ENCODE results near the gene GEMIN7.

Gene GEMIN7

DNA sequence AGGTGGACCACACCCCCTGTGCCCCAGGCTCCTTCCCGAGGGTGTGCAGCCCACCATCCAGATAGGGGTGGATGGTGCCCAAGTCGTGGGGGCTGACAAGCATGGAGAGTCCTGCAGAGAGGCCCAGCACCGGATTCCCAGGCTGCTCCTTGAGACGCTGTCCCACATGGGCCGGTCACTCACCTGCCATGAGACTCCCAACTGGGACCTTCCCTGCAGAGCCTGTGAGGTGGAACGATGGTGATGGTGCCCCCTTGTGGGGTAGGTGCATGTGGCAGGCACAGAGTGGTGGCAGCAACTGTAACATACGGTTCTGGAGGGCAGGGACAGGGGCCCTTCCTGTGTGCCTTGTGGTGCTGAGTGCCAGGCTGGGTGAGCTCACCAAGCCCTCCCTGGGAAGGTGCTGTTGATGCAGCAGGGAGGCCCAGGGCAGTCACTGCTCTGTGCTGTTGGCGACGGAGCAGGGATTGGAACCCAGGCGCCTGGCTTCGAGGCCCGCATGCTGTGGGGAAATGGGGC, 47.0 kb downstream of the GEMIN7 start:
- Histone ChIP-seq H3K9me3 (ENCODE audit: control insufficient read depth, low read length) (no peaks in the 10 kb centered on the region), H3K27ac (ENCODE audit: insufficient read depth, low read depth, low read length, poor library complexity, severe bottlenecking) (no peak overlapping the region), H3K36me3 (ENCODE audit: control insufficient read depth, insufficient read depth, low read length) (no peaks in the 10 kb centered on the region), H3K27me3 (ENCODE audit: control insufficient read depth, insufficient read depth, low read length, poor library complexity, severe bottlenecking) (no peaks in the 10 kb centered on the region), H3K4me1 (ENCODE audit: control insufficient read depth, insufficient read depth, low read length) (peaks cover 7% of the 10 kb centered on the region), H3K4me3 (ENCODE audit: insufficient read depth, low read depth, low read length) (no peak overlapping the region)
- 64 to 65% methylated on average over 12 of the region's 12 CpGs for WGBS, 2 experiments

DNA sequence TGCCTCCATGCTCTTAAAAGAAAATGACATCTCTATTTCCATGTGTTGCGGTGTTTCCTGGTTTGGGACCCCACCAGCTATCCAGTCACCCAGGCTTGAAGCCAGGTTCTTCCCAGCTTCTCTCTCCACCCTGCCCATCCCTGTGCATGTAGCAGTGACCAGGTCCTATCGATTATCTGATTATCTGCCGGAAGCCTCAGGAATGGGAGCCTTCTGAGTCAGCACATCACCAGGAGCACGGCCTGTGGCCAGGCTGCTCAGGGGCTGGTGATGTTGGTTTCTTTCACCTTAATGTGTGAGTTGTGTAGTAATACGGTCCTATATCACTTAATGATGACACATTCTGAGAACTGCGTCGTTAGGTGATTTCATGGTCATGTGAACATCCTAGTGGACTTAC, 47.6 kb downstream of the GEMIN7 start:
- WGBS, 2 experiments = 88 to 89% methylated on average over 7 of the region's 7 CpGs
- Histone ChIP-seq H3K9me3 (ENCODE audit: control insufficient read depth, low read length) (no peaks in the 10 kb centered on the region), H3K27me3 (ENCODE audit: control insufficient read depth, insufficient read depth, low read length, poor library complexity, severe bottlenecking) (no peaks in the 10 kb centered on the region), H3K4me1 (ENCODE audit: control insufficient read depth, insufficient read depth, low read length) (peaks cover 8% of the 10 kb centered on the region), H3K4me3 (ENCODE audit: insufficient read depth, low read depth, low read length) (no peak overlapping the region), H3K36me3 (ENCODE audit: control insufficient read depth, insufficient read depth, low read length) (no peaks in the 10 kb centered on the region), H3K27ac (ENCODE audit: insufficient read depth, low read depth, low read length, poor library complexity, severe bottlenecking) (no peak overlapping the region)

DNA sequence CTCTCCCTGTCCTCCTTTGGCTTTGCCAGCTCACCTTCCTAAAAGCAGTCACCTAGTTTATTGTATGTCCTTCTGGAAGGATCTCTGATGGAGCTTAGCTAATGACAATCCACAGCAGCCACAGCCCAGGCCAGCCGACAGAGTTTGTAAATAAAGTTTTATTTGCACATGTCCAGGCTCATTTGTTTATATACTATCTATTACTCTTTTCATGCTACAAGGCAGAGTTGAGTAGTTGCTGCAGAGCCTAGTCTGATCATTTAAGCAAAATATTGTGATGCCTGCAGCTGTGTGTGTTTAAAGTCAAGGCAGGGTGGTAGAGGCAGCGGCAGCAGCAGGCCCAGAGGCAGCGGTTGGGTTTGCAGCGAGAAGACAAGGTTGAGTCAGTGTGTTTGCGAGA, 49.1 kb downstream of the GEMIN7 start:
- Histone ChIP-seq H3K27ac (ENCODE audit: insufficient read depth, low read depth, low read length, poor library complexity, severe bottlenecking) (no peak overlapping the region), H3K4me1 (ENCODE audit: control insufficient read depth, insufficient read depth, low read length) (peaks cover 8% of the 10 kb centered on the region), H3K4me3 (ENCODE audit: insufficient read depth, low read depth, low read length) (no peak overlapping the region), H3K9me3 (ENCODE audit: control insufficient read depth, low read length) (no peaks in the 10 kb centered on the region), H3K27me3 (ENCODE audit: control insufficient read depth, insufficient read depth, low read length, poor library complexity, severe bottlenecking) (no peaks in the 10 kb centered on the region), H3K36me3 (ENCODE audit: control insufficient read depth, insufficient read depth, low read length) (no peaks in the 10 kb centered on the region)
- WGBS, 2 experiments = 84 to 87% methylated on average over 4 to 5 of the region's 5 CpGs

DNA sequence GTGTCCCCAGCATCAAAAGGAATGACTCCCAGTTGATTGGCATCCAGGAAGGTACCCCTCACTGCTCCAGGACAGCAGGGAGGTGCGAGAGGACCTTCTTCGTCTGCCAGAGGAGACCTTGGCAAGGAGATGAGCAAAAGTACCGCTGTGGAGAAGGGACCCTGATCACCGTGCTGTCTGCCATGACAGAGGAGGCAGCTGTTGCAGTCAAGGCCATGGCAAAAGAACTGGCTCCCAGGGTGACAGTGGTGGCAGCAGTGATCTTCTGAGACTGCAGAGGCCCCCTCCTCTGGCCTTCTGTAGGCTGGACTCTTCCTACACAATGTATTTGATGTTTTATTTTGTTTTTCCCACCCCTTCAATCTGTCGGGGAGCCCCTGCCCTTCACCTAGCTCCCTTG, 49.7 kb downstream of the GEMIN7 start:
- H3K27me3 ChIP-seq (ENCODE audit: control insufficient read depth, insufficient read depth, low read length, poor library complexity, severe bottlenecking) = no peaks in the 10 kb centered on the region

DNA sequence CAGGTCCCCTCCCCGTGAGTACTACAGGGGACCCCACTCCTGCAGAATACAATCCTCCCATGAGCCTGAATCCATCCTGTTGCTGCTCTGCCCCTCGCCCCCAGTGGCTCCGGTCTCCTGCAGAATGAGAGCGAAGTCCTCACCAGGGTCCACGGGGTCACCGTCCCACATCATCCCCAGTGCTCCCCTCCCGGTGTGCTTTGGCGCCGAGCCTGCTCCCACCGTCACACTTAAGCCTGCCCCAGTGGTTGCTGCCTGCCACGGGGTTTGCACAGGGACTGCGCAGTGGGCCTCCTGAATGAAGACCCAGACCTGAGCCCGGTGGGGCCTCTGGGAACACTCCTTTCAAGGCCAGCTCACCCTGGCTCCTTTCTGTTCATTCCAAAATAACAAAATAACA, 51.2 kb downstream of the GEMIN7 start:
- Histone ChIP-seq H3K9me3 (ENCODE audit: control insufficient read depth, low read length) (no peaks in the 10 kb centered on the region), H3K4me1 (ENCODE audit: control insufficient read depth, insufficient read depth, low read length) (peaks cover 8% of the 10 kb centered on the region), H3K4me3 (ENCODE audit: insufficient read depth, low read depth, low read length) (no peak overlapping the region), H3K27me3 (ENCODE audit: control insufficient read depth, insufficient read depth, low read length, poor library complexity, severe bottlenecking) (no peaks in the 10 kb centered on the region), H3K27ac (ENCODE audit: insufficient read depth, low read depth, low read length, poor library complexity, severe bottlenecking) (no peak overlapping the region), H3K36me3 (ENCODE audit: control insufficient read depth, insufficient read depth, low read length) (no peaks in the 10 kb centered on the region)
- 92% methylated on average over 13 of the region's 13 CpGs for WGBS, 2 experiments

More for the DNA sequence above, 49.7 kb downstream of the GEMIN7 start:
- peaks cover 8% of the 10 kb centered on the region for H3K4me1 ChIP-seq (ENCODE audit: control insufficient read depth, insufficient read depth, low read length)
- H3K27ac ChIP-seq (ENCODE audit: insufficient read depth, low read depth, low read length, poor library complexity, severe bottlenecking) = no peak overlapping the region
- H3K9me3 ChIP-seq (ENCODE audit: control insufficient read depth, low read length) = no peaks in the 10 kb centered on the region
- no peak overlapping the region for H3K4me3 ChIP-seq (ENCODE audit: insufficient read depth, low read depth, low read length)
- WGBS, 2 experiments = 92 to 97% methylated on average over 5 of the region's 5 CpGs
- no peaks in the 10 kb centered on the region for H3K36me3 ChIP-seq (ENCODE audit: control insufficient read depth, insufficient read depth, low read length)

DNA sequence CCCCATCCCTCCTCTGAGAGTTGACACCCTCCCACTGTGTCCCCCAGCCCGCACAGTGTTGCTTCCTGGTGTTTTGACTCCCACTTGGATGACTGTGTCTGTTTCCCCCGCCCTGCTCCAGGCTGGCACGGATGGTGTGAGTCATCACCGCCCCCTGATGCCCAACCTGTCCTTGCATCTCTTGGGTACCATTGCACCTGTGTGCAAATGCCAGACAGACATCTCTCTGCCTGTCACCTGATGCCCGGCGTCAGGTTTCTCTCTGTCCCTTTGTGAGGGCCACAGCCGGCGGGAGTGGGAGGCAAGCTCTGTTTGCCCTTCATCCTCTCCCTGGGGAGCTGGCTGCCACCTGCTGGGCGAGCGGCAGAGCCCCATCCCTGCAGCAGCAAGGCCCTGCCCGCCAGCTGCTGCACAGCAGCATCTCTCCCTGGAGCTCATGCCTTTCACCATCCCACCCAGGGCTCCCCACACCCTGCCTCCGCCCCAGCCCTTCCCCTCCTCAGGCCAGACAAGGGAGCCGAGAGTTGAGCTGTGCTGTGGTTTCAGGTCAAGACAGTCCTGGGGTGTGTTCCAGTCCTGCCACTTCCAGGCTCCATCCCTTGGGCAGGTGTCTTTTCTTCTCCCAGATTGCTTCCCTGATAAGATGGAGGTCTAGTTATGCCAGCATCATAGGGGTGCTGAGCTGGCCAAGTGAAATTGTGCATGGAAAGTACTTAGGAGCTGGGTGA, 52.0 kb downstream of the GEMIN7 start:
- no peak overlapping the region for H3K4me3 ChIP-seq (ENCODE audit: insufficient read depth, low read depth, low read length)
- WGBS, 2 experiments = 45 to 46% methylated on average over 13 of the region's 13 CpGs
- no peaks in the 10 kb centered on the region for H3K9me3 ChIP-seq (ENCODE audit: control insufficient read depth, low read length)
- peaks cover 8% of the 10 kb centered on the region for H3K4me1 ChIP-seq (ENCODE audit: control insufficient read depth, insufficient read depth, low read length)
- no peak overlapping the region for H3K27ac ChIP-seq (ENCODE audit: insufficient read depth, low read depth, low read length, poor library complexity, severe bottlenecking)
- H3K27me3 ChIP-seq (ENCODE audit: control insufficient read depth, insufficient read depth, low read length, poor library complexity, severe bottlenecking) = no peaks in the 10 kb centered on the region
- H3K36me3 ChIP-seq (ENCODE audit: control insufficient read depth, insufficient read depth, low read length) = no peaks in the 10 kb centered on the region

DNA sequence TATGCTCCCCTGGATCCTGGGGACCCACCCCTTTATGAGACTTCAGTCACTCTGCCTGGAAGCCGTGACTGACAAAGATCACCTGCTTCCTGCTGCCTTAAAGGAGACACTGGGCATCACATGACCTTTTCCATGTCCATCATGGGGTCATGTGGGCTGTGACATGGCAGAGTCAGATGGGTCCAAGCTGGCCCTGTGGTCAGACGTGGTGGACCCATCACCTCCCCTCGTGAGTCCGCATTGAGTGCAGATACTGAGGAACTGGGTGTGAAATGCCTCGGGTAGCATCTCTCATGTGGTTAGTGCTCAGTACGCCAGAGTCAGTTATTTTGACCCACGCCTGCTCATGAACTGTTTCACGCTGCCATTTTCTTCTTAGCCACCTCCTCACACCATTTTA, 54.6 kb downstream of the GEMIN7 start:
- WGBS, 2 experiments = 94 to 95% methylated on average over 8 of the region's 8 CpGs

DNA sequence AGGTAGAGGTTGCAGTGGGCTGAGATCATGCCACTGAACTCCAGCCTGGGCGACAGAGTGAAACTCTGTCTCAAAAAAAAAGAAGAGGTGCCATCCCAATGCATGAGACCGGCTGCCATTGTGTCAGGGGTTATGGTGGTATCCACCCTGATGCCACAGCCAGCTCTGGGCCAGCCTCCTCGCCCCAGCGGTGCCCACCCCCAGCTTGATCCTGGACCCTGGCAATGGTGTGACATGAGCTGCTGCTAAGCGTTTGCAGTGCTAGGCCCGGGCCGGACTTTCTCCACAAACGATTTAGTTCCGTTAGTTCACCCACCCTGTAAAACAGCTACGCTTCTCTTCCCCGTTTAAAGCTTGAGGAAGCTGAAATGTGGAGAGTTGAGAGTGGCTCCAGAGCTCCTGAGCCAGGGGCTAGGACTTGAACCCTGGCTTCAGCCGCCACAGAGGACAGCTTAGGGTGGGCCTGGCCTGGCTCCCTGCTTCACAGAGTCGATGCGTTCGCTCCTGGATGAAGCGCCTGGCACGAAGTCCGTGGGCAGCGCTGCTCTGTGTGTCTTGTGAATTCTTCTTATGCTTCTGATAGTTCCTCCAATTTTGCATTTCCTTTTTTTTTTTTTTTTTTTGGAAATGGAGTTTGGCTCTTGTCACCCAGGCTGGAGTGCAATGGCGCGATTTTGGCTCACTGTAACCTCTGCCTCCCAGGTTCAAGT, 56.3 kb downstream of the GEMIN7 start:
- Histone ChIP-seq H3K4me1 (ENCODE audit: control insufficient read depth, insufficient read depth, low read length) (peaks cover 8% of the 10 kb centered on the region), H3K27ac (ENCODE audit: insufficient read depth, low read depth, low read length, poor library complexity, severe bottlenecking) (no peak overlapping the region), H3K9me3 (ENCODE audit: control insufficient read depth, low read length) (no peaks in the 10 kb centered on the region), H3K27me3 (ENCODE audit: control insufficient read depth, insufficient read depth, low read length, poor library complexity, severe bottlenecking) (no peaks in the 10 kb centered on the region), H3K36me3 (ENCODE audit: control insufficient read depth, insufficient read depth, low read length) (no peaks in the 10 kb centered on the region), H3K4me3 (ENCODE audit: insufficient read depth, low read depth, low read length) (no peak overlapping the region)
- 96% methylated on average over 21 of the region's 21 CpGs for WGBS, 2 experiments

More for the DNA sequence above, 54.6 kb downstream of the GEMIN7 start:
- Histone ChIP-seq H3K27me3 (ENCODE audit: control insufficient read depth, insufficient read depth, low read length, poor library complexity, severe bottlenecking) (no peaks in the 10 kb centered on the region), H3K36me3 (ENCODE audit: control insufficient read depth, insufficient read depth, low read length) (no peaks in the 10 kb centered on the region), H3K4me1 (ENCODE audit: control insufficient read depth, insufficient read depth, low read length) (peaks cover 8% of the 10 kb centered on the region), H3K9me3 (ENCODE audit: control insufficient read depth, low read length) (no peaks in the 10 kb centered on the region), H3K27ac (ENCODE audit: insufficient read depth, low read depth, low read length, poor library complexity, severe bottlenecking) (no peak overlapping the region), H3K4me3 (ENCODE audit: insufficient read depth, low read depth, low read length) (no peak overlapping the region)

DNA sequence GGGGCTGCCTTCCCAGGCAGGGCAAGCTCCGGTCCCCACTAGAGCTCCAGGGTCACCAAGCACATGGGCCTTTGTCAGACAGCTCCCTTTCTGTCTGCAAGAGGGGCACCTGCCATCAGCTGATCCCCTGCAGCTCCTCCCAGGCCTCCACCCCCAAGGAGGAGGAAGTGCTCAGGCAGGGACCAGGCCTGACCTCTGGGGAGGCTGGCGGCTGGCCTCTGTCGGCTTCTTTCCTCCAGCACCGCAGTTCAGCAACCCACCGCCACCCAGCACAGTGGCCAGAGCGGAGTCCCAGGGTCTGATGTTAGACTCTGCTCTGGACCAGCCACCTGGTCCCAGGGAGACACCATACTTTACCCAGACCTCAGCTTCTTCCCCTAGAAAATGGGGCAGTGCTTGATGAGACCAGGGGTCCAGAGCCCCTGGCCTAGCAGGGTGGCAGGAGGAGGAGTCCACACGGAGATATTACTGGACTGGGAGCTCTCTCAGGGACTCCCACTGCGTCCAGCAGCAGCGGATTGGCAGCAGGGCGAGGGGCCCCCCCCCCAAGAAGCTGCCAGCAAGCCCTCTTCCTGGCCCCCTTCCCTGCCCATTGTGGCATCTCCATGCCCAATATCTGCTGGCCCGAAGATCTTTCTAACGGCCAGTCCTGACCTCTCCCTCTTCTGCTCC, 57.6 kb downstream of the GEMIN7 start:
- no peaks in the 10 kb centered on the region for H3K9me3 ChIP-seq (ENCODE audit: control insufficient read depth, low read length)
- H3K36me3 ChIP-seq (ENCODE audit: control insufficient read depth, insufficient read depth, low read length) = no peaks in the 10 kb centered on the region
- H3K4me1 ChIP-seq (ENCODE audit: control insufficient read depth, insufficient read depth, low read length) = no peaks in the 10 kb centered on the region
- 88 to 89% methylated on average over 12 of the region's 12 CpGs for WGBS, 2 experiments
- H3K27ac ChIP-seq (ENCODE audit: insufficient read depth, low read depth, low read length, poor library complexity, severe bottlenecking) = no peak overlapping the region
- no peaks in the 10 kb centered on the region for H3K27me3 ChIP-seq (ENCODE audit: control insufficient read depth, insufficient read depth, low read length, poor library complexity, severe bottlenecking)
- H3K4me3 ChIP-seq (ENCODE audit: insufficient read depth, low read depth, low read length) = no peak overlapping the region

DNA sequence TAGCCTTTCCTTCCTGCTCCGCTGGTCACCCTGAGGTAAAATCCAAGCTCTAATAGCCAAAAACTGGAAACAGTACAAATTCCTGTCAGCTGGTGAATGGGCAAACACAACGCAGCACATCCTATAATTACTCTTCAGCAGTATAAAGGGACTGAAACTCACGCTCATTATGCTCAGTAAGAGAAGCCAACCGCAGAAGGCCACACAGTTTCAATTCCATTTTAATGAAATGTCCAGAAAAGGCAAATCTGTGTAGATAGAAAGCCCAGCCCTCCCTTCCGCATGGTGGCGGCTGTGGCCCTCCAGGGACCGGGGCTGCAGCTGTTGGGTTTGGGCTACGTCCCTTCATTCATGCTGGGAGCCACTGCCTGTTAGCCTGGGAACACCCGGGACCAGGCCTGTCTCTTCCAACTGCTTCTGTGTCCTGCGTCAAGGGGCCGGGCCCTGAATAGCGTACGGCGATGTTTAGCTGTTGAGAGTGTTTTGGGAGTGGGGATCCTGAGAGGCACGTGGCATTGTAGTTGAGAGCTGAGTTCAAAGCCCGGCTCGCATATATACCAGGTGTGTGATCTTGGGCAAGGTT, 58.2 kb downstream of the GEMIN7 start:
- H3K4me1 ChIP-seq (ENCODE audit: control insufficient read depth, insufficient read depth, low read length) = no peaks in the 10 kb centered on the region
- peaks cover 3% of the 10 kb centered on the region for H3K36me3 ChIP-seq (ENCODE audit: control insufficient read depth, insufficient read depth, low read length)
- no peaks in the 10 kb centered on the region for H3K9me3 ChIP-seq (ENCODE audit: control insufficient read depth, low read length)
- 91 to 93% methylated on average over 17 of the region's 17 CpGs for WGBS, 2 experiments
- no peak overlapping the region for H3K4me3 ChIP-seq (ENCODE audit: insufficient read depth, low read depth, low read length)
- H3K27me3 ChIP-seq (ENCODE audit: control insufficient read depth, insufficient read depth, low read length, poor library complexity, severe bottlenecking) = no peaks in the 10 kb centered on the region
- H3K27ac ChIP-seq (ENCODE audit: insufficient read depth, low read depth, low read length, poor library complexity, severe bottlenecking) = peak overlapping the region; percentile 54
